HepG2 (cell line): ENCODE measurements around the gene SREBF1.

Experiments
- CEBPB ChIP-seq: IDR thresholded peaks from 2 replicates; pipeline ENCODE4 v1.6.1; 2011; ENCODE audit warnings: low read depth, low read length, improper control_type of control experiment, borderline replicate concordance
- DPF2 ChIP-seq: sonication (generic); formaldehyde crosslinking; IDR thresholded peaks from 2 replicates; pipeline ENCODE4 v1.4.0; 2020; ENCODE audit warnings: mild to moderate bottlenecking, low read depth, missing genetic modification reagents, borderline replicate concordance
- E2F1 ChIP-seq: sonication (generic); formaldehyde crosslinking; IDR thresholded peaks from 2 replicates; pipeline ENCODE4 v1.5.0; 2020; ENCODE audit warnings: missing genetic modification reagents
- E2F2 ChIP-seq: sonication (generic); formaldehyde crosslinking; IDR thresholded peaks from 2 replicates; pipeline ENCODE4 v1.4.0; 2020; ENCODE audit warnings: missing genetic modification reagents, borderline replicate concordance
- HNRNPUL1 ChIP-seq: fragments of 200-400 bp; formaldehyde crosslinking; IDR thresholded peaks from 2 replicates; pipeline ENCODE4 v1.6.1; 2017; ENCODE audit warnings: low read depth, mild to moderate bottlenecking, low read length, moderate library complexity
- KAT2B ChIP-seq: fragments of 150-350 bp; IDR thresholded peaks from 2 replicates; pipeline ENCODE4 v1.6.1; 2014; ENCODE audit warnings: low read depth, low read length, borderline replicate concordance
- SUZ12 ChIP-seq: fragments of 150-350 bp; IDR thresholded peaks from 2 replicates; pipeline ENCODE4 v1.6.1; 2014; ENCODE audit warnings: low read depth, low read length
- TCF12 ChIP-seq, 2 experiments: fragments of 450-650 bp in 1 of 2; sonication (generic) in 1 of 2; formaldehyde crosslinking in 1 of 2; IDR thresholded peaks; 2 replicates each; pipeline versions ENCODE4 v1.6.1 to v1.8.0; 2017 to 2022; ENCODE audit warnings: antibody characterized with exemption in 1 of 2, mild to moderate bottlenecking in 1 of 2, missing genetic modification reagents in 1 of 2, moderate library complexity in 1 of 2
- ZNF782 ChIP-seq: sonication (generic); formaldehyde crosslinking; IDR thresholded peaks from 2 replicates; pipeline ENCODE4 v1.4.0; 2020; ENCODE audit warnings: missing genetic modification reagents, mild to moderate bottlenecking, borderline replicate concordance
- TF ChIP-seq, protein P1 (sequence below): sonication (generic); formaldehyde crosslinking; IDR thresholded peaks from 2 replicates; pipeline ENCODE4 v1.5.0; 2020; ENCODE audit warnings: mild to moderate bottlenecking, missing genetic modification reagents, moderate library complexity

GRCh38 chr17:17874478-17874877, 37.7 kb upstream of the SREBF1 start:
- TF ChIP-seq HNRNPUL1, result no peak
- TF ChIP-seq KAT2B, result no peak
- TF ChIP-seq ZNF782 (CRISPR knock-in tag), result no peak
- no peak for TF ChIP-seq CEBPB
- TF ChIP-seq DPF2 (CRISPR knock-in tag), result no peak
- TF ChIP-seq E2F2 (CRISPR knock-in tag), result no peak
- TF ChIP-seq, protein P1, sequence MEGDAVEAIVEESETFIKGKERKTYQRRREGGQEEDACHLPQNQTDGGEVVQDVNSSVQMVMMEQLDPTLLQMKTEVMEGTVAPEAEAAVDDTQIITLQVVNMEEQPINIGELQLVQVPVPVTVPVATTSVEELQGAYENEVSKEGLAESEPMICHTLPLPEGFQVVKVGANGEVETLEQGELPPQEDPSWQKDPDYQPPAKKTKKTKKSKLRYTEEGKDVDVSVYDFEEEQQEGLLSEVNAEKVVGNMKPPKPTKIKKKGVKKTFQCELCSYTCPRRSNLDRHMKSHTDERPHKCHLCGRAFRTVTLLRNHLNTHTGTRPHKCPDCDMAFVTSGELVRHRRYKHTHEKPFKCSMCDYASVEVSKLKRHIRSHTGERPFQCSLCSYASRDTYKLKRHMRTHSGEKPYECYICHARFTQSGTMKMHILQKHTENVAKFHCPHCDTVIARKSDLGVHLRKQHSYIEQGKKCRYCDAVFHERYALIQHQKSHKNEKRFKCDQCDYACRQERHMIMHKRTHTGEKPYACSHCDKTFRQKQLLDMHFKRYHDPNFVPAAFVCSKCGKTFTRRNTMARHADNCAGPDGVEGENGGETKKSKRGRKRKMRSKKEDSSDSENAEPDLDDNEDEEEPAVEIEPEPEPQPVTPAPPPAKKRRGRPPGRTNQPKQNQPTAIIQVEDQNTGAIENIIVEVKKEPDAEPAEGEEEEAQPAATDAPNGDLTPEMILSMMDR, result no peak
- no peak for TF ChIP-seq SUZ12
- no peak for TF ChIP-seq TCF12 (IDR thresholded peaks at IDR 0.05)
- TF ChIP-seq TCF12 (CRISPR knock-in tag; IDR thresholded peaks at IDR 0.05), result no peak
- no peak for TF ChIP-seq E2F1 (CRISPR knock-in tag)
